Right lobe of liver (tissue), 6 donors: ENCODE results near the gene PRAC2. TPM values are rescaled to one million over a fixed set of nuclear protein-coding genes. Genes with fewer than 3 reads are reported as not detected.

Source experiments
- ATAC-seq, 4 donors: fragments of 200-7000 bp; cut with Tn5 transposase; one replicate each; pipeline ENCODE4 v1.9.1; 2020; ENCODE audit warnings: mild to moderate bottlenecking in 4 of 4, moderate library complexity in 4 of 4
- DNase-seq, 3 donors: peaks; one replicate each; pipeline ENCODE4 v3.0.0-alpha.2; 2020
- H3K27ac ChIP-seq, 3 donors: fragments of 200-600 bp; one replicate each; pipeline ENCODE4 v1.8.0; 2022
- H3K27me3 ChIP-seq, 2 donors: fragments of 200-600 bp; one replicate each; pipeline ENCODE4 v1.8.0; 2022
- H3K36me3 ChIP-seq, 4 donors: fragments of 200-600 bp; sonication (generic) in 1 of 4; one replicate each; pipeline versions ENCODE4 v1.5.1 to v1.8.0; 2017 to 2022; ENCODE audit warnings: control low read depth in 1 of 4
- H3K4me1 ChIP-seq, 4 donors: fragments of 200-600 bp; sonication (generic) in 1 of 4; one replicate each; pipeline versions ENCODE4 v1.5.1 to v1.8.0; 2017 to 2022; ENCODE audit warnings: control low read depth in 1 of 4
- H3K4me3 ChIP-seq, 3 donors: fragments of 200-600 bp; one replicate each; pipeline ENCODE4 v1.8.0; 2022
- H3K9me3 ChIP-seq, 4 donors: fragments of 200-600 bp; sonication (generic) in 1 of 4; one replicate each; pipeline versions ENCODE4 v1.5.1 to v1.8.0; 2017 to 2022; ENCODE audit warnings: control low read depth in 1 of 4
- POLR2A ChIP-seq: fragments of 450-650 bp; IDR thresholded peaks from one replicate; pipeline ENCODE4 v1.6.1; 2017; ENCODE audit warnings: antibody characterized with exemption, mild to moderate bottlenecking
- WGBS: methylation state at CpG from one replicate; pipeline ENCODE4 v1.1.6; 2018; ENCODE audit warnings: low coverage, low lambda C conversion rate; ENCODE audit not compliant: insufficient coverage; ENCODE audit errors: missing lambda C conversion rate; 5-methylcytosine and 5-hydroxymethylcytosine counted together
- intact Hi-C, 2 donors: fragments of 100-400 bp; cut with DNase I; formaldehyde crosslinking; loops; one replicate each; pipeline versions ENCODE4 v1.11.2 to v1.14.1; 2022
- total RNA-seq, 6 experiments: library from RNA; depleted of rRNA in 2 of 6; stranded (reverse); fragments of >200 nt in 2 of 6; fragmentation: NEBNext Ultra II Directional in 3 of 6; extraction: Animal tissue kit (Norgen Biotek cat#: 25700) in 3 of 6; gene quantifications; one replicate each; pipeline versions ENCODE4 v1.1.0 to v1.2.4, GENCODE V29; 2016 to 2023
- TF ChIP-seq, protein P1 (sequence below), 4 donors: fragments of 200-600 bp in 3 of 4; fragments of 450-650 bp in 1 of 4; IDR thresholded peaks; one replicate each; pipeline versions ENCODE4 v1.5.1 to v1.8.0; 2016 to 2022; ENCODE audit warnings: antibody characterized with exemption in 4 of 4, mild to moderate bottlenecking in 2 of 4
- donor health status: DM: no; HTN: yes; CAD: no.
- donor health status: DM: no; HTN: no; CAD: no.
- donor health status: DM: no; HTN: no; CAD: no.
- donor health status: DM: no; HTN: yes; CAD: no.
- donor health status: DM: no; HTN: yes; CAD: no.

PRAC2 gene
- total RNA-seq, 6 experiments from 2014 or later, result not detected

DNA sequence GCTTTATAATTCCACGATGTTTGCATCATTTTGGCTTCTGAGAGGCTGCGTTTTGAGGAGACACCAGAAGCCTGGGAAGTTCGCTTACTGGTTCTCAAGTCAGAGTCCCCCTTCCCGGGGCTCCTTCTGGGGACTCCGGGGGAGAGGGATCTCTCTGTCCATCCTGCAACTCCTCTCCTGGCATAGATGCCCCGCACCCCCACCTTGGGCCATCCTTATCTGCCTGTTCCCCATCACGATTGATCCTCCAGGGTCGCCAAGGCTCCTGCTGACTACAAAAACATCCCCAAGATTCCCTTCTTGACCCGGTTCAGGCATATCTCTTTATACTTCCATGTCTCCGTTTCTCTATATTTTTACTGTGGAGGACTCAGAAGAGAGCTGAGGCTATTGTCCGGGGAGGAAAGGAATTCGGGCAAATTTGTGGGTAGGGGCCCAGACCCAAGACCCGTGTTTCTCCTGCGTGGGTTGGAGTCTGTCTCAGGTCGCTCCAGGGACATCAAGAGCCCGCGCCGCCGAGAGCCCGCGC lies 24.0 kb downstream of the PRAC2 start:
- H3K4me3 ChIP-seq, result no peak overlapping the region
- H3K27me3 ChIP-seq, result peaks cover 16 to 58% of the 10 kb centered on the region in 2 donors
- H3K4me1 ChIP-seq, result no peaks in the 10 kb centered on the region
- TF ChIP-seq POLR2A, result no peak
- TF ChIP-seq, protein P1, sequence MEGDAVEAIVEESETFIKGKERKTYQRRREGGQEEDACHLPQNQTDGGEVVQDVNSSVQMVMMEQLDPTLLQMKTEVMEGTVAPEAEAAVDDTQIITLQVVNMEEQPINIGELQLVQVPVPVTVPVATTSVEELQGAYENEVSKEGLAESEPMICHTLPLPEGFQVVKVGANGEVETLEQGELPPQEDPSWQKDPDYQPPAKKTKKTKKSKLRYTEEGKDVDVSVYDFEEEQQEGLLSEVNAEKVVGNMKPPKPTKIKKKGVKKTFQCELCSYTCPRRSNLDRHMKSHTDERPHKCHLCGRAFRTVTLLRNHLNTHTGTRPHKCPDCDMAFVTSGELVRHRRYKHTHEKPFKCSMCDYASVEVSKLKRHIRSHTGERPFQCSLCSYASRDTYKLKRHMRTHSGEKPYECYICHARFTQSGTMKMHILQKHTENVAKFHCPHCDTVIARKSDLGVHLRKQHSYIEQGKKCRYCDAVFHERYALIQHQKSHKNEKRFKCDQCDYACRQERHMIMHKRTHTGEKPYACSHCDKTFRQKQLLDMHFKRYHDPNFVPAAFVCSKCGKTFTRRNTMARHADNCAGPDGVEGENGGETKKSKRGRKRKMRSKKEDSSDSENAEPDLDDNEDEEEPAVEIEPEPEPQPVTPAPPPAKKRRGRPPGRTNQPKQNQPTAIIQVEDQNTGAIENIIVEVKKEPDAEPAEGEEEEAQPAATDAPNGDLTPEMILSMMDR (IDR thresholded peaks at IDR 0.05), result no peak
- no peak overlapping the region for H3K27ac ChIP-seq
- ATAC-seq (no peak), DNase-seq (no peak)
- intact Hi-C loops, result no loop called here
- no peaks in the 10 kb centered on the region for H3K9me3 ChIP-seq
- no peaks in the 10 kb centered on the region for H3K36me3 ChIP-seq
- 4% methylated on average over 13 of the region's 21 CpGs for WGBS

DNA sequence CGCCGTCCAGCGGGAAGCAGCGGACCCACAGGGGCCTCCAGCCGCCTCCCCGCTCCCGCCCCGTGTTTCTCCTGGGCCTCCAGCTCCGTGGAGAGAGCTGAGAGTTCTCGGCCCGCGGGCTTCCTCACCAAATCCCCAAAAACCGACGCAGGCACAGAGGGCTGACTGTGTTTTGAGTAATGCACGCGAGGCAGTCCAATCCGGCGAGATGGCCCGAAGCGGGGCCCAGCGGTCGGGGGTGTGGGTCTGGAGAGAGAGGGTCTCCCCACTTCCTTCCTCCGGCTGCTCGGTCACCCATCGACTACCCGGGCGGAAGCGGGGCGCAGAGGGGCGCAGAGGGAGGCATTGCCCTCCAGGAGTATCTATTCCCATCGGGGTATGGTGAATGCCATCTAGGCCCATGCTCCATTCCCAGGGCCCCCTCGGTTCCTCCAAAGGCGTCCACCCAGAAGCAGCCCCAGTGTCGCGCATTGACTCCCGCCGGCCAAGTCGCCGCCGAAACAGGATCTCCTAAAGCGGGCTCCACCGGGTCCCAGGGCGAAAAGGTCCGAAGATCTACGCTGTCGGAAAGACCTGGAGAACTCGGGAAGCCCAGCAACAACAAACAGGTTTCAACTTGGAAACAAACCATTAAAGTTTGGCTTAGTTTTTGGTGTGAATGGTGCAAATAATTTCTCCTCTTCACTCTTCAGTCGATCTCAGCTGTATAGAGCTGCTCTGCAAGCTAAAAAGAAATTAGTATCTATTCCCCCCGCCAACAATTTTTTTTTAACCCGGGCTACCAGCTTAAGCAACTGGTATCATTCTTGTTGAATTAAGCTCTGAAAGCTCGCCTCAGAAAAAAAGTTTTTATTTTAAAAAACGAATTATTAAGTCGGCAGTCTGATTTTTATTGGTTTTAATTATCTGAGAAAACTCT lies 24.7 kb downstream of the PRAC2 start:
- Histone ChIP-seq H3K27me3 (peaks cover 22 to 60% of the 10 kb centered on the region in 2 donors), H3K9me3 (no peaks in the 10 kb centered on the region), H3K4me1 (no peaks in the 10 kb centered on the region), H3K27ac (no peak overlapping the region), H3K36me3 (no peaks in the 10 kb centered on the region), H3K4me3 (no peak overlapping the region)
- TF ChIP-seq POLR2A, result no peak
- TF ChIP-seq, protein P1 (IDR thresholded peaks at IDR 0.05), result no peak
- intact Hi-C loops, result no loop called here
- WGBS, result 9% methylated on average over 10 of the region's 53 CpGs
- ATAC-seq, result no peak
- no peak for DNase-seq

DNA sequence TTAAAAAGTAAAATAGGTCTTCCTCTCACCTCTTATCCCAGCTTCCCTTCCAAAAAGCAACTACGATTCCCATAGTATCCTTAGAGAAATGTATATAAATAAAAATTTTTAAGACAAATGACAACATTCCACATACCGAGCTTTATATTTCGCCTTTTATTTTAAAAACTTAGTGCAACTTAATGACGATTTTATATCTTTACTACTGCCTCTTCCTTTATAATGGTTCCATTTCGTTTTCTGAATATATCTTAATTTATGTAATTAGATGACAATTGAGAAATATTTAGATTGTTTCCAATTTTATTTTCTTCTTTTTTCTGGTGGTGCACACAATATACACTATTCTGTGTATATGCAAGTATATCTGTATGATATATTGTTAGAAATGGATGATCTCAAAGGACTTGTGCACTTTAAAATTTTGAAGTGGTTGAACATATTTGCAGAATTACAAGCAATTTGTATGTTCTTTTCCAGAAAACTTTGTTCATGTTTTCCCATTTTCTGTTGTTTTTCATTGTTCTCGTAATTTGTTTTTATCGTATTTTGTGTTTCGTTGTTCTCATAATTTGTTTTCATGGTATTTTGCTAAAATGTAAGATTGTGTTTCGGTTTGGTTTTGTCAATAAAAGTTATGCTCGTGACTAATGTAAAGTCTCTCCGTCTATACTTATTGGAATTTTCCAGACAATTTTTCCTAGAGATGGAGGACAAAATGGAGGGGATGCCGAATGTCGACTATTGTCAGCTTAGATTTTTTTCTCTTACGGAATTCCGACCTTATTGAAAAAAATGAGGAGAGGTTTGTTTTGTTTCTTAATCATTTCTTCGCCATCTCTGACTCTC lies 26.0 kb downstream of the PRAC2 start:
- ATAC-seq (no peak), DNase-seq (no peak)
- intact Hi-C loops, result no loop called here
- Histone ChIP-seq H3K36me3 (no peaks in the 10 kb centered on the region), H3K4me3 (no peak overlapping the region), H3K9me3 (no peaks in the 10 kb centered on the region), H3K27me3 (peaks cover 22 to 64% of the 10 kb centered on the region in 2 donors), H3K27ac (no peak overlapping the region), H3K4me1 (no peaks in the 10 kb centered on the region)
- TF ChIP-seq, protein P1 (IDR thresholded peaks at IDR 0.05), result no peak
- TF ChIP-seq POLR2A, result no peak
- 20% methylated on average over 16 of the region's 16 CpGs for WGBS

DNA sequence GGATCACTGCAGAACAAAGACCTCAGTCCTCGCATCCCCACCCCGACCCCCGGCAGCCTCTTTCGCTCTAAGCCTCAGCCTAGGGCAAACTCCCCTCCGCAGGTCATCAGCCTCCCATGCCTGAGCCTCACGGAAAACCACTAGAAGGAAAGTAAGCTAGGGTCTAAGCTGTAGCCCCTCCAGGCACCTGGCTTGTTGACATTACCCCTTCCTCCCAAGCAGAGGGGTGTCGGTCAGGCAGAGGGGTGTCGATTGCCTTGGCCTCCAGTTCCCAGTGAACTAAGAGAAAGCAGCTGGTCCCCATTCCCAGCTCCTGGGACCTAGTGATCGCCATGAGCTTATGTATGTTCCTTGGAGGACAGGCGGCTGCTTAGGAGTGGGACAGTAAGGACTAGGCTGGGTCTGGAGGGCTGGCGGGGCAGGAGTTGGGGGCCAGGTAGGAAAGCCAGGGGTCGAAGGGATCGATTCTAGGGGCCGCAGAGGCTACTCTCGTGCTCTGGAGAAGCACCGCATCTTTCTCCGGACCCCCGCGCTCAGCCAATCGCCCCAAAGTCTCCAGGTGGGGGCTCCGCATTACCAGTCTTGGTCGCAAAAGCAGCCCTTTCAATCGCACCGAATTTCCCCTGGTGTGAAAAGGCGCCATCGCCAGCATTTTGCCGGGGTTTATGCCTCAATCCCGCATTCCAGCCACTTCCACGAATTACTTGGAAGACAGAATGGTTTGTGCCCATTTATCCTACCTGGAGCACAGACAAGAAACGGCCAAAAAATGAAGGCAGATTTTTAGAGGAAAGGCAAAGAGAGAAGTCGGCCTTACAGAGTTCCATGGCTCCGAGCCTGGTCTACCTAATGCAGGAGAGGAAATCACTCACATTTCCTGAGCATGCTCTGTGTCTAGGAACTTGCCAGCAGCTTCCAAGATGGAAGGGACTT lies 26.9 kb downstream of the PRAC2 start:
- no peaks in the 10 kb centered on the region for H3K36me3 ChIP-seq
- no peak overlapping the region for H3K27ac ChIP-seq
- WGBS, result 5% methylated on average over 19 of the region's 32 CpGs
- no peak for ATAC-seq
- no peaks in the 10 kb centered on the region for H3K4me1 ChIP-seq
- intact Hi-C loops, result no loop called here
- peaks cover 22 to 72% of the 10 kb centered on the region in 2 donors for H3K27me3 ChIP-seq
- no peak overlapping the region for H3K4me3 ChIP-seq
- H3K9me3 ChIP-seq, result no peaks in the 10 kb centered on the region
- no peak for DNase-seq
- TF ChIP-seq POLR2A, result no peak
- TF ChIP-seq, protein P1 (IDR thresholded peaks at IDR 0.05), result no peak
